ENCODE results near the gene HSD11B2.

DNA sequence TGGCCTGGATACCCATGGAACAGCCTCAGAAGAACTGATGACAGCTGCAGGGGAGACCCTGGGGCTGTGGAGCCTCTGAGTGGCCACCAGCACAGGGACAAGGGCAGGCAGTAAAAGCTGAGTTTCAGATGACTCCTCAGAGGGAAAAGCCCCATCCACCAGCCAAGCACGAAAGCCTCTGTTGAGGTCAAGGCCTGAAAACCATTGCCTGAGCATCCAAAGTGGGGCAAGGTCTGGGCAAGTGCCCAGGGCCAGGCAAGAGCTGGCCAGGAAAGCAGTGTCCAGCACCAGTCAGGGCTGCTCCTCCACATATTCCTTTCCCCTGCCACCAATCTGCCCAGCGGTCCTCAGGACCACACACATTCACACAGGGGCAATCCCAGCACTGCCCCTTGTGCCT, 33.6 kb downstream of the HSD11B2 start:
- TF ChIP-seq, protein P1, sequence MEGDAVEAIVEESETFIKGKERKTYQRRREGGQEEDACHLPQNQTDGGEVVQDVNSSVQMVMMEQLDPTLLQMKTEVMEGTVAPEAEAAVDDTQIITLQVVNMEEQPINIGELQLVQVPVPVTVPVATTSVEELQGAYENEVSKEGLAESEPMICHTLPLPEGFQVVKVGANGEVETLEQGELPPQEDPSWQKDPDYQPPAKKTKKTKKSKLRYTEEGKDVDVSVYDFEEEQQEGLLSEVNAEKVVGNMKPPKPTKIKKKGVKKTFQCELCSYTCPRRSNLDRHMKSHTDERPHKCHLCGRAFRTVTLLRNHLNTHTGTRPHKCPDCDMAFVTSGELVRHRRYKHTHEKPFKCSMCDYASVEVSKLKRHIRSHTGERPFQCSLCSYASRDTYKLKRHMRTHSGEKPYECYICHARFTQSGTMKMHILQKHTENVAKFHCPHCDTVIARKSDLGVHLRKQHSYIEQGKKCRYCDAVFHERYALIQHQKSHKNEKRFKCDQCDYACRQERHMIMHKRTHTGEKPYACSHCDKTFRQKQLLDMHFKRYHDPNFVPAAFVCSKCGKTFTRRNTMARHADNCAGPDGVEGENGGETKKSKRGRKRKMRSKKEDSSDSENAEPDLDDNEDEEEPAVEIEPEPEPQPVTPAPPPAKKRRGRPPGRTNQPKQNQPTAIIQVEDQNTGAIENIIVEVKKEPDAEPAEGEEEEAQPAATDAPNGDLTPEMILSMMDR (IDR thresholded peaks at IDR 0.05; ENCODE audit: low read length) = no peak
- no peak for TF ChIP-seq EZH2 (IDR thresholded peaks at IDR 0.05; ENCODE audit: borderline replicate concordance, low read length)
